Measurements from ENCODE around the gene RHBDL1.

Gene RHBDL1

DNA sequence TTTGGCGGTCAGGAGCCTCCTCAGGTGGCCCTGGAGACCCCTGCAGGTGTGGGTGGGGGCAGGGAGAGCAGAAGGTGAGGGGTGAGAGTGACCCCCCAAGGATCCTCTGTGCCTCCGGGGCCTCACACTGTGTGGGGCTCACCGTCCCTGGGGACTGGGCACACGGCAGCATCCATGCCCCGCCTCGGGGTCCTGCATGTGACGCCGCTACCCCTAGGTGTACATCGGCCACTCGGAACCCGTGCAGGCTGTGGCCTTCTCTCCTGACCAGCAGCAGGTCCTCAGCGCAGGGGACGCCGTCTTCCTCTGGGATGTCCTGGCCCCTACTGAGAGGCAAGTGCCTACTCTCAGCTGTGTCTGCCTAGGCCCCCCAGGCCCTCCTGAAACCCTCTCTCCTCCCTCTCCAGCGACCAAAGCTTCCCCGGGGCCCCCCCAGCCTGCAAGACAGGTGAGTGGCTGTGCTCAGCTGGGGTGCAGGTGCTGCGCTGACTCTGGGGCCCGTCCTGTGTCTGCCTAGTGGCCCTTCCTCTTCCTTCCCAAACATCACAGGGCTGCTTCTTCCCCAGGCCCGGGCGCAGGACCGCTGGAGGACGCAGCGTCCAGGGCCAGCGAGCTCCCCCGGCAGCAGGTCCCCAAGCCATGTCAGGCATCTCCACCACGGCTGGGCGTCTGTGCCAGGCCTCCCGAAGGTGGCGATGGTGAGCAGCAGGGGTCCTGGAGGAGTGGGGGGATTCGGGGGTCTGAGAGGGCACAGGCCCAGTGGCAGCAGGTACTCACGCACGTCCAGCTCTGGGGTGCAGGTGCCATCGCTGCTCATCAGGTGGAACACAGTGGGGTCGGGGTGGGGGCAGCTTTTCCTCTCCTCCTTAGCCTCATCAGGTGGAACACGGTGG lies 16.5 kb upstream of the RHBDL1 start:
- DNase-seq: no peak

DNA sequence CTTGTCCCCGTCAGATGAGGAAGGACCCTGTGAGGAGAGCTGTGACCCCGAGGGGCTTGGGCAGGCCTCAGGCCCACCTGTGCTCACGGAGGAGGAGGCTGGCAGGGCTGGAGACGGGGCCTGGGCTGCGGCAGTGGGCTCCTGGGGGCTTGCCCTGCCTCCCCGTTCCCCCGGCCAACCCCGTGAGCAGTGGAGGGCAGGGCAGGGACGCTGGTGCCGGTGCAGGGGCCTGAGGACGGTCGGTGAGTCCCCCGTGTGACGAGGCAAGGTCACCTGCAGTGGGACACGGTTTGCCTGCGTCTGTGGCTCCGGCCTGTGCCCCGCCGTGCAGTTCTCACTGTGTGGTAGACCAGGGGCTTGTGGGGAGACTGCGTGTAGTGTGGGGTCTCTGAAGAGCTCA lies 15.9 kb upstream of the RHBDL1 start:
- DNase-seq: no peak

DNA sequence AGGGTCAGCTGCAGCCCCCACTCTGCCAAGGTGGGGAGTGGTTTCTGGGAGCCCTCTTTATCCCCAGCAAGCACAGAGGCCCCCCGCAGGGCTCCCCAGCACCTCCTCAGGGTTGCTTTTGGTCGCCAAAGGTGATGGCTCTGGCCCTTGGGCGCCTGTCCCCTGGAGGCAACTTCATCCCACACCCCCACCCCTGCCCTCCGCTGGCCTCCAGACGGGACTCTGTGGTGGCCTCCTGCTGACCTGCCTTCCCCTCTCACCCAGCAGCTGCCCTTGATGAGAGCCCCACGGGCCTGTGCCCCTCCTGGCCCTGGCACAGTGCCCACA lies 15.4 kb upstream of the RHBDL1 start:
- no peak for DNase-seq

DNA sequence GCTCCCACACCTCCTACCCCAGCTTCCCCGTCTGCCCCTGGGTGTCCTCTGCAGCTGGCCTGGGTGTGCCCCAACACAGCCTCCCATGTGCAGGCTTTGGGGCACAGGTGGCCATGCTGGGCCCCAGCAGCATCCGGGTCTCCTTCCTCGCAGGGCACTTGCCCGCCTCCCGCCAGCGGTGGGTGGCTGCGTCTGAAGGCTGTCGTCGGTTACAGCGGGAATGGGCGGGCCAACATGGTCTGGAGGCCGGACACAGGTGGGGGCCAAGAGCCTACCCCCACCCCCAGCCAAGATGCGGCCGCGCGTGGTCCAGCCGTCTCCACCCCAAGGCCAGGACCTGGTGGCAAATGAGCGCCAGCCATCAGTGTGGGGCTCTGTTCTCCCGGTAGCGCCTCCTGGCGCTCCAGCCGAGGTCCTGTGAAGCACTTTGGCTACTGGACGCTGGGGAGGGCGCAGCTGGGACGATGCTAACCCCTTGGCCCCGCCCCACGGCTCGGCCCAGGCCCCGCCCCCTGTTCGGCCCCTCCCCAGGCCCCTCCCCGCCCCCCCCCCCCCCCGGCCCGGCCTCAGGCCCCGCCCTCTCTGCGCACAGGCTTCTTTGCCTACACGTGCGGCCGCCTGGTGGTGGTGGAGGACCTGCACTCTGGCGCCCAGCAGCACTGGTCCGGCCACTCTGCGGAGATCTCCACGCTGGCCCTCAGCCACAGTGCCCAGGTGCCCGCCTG lies 14.8 kb upstream of the RHBDL1 start:
- DNase-seq: peak; percentile 67

DNA sequence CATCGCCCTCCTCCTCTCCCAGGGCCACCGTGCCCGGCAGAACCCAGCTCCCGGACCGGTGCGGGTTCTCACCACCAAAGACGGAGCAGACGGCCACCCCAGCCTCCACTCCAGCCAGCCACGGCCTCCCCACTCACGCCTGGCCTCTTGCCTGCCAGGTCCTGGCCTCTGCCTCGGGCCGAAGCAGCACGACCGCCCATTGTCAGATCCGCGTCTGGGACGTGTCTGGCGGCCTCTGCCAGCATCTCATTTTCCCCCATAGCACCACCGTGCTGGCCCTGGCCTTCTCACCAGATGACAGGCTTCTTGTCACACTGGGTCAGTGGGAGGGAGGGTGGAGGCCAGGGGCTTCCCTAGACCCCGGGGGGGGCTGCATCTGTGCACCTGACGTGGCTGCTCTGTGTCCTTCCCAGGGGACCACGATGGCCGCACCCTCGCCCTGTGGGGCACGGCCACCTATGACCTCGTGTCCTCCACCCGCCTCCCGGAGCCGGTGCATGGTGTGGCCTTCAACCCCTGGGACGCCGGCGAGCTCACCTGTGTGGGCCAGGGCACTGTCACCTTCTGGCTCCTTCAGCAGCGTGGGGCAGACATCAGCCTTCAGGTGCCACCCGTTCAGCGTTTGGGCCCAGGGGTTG lies 14.2 kb upstream of the RHBDL1 start:
- no peak for DNase-seq

DNA sequence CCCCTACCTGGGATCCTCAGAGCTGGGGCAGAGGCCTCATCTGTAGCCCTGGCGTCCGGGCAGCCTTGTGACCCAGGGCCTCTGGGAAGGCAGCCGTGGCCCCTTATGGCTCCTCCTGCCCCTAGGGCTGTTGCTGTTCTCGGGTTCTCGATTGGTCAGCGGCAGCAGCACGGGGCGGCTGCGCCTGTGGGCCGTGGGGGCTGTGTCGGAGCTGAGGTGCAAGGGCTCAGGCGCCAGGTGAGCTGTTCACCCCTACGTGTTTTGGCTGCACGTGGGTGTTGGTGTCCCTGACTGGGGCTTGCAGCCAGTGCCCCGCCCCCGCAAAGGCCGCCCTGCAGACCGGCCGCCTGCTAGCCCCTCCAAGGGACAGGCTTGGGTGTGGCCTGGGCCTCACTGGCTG lies 13.4 kb upstream of the RHBDL1 start:
- no peak for DNase-seq

DNA sequence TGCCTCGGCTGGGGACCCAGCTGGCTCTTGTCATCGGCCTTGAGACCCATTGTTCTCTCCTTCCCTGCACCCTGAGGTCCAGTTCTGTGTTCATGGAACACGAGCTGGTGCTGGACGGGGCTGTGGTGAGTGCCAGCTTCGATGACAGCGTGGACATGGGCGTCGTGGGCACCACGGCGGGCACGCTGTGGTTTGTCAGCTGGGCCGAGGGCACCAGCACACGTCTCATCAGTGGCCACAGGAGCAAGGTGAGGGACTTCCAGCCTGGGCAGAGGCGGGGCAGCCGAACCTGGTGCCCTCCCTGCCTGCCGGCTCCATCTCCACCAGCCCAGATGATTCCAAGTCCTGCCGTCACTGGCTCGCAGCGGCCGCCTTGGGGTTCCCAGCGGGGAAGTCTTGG lies 12.9 kb upstream of the RHBDL1 start:
- no peak for DNase-seq

DNA sequence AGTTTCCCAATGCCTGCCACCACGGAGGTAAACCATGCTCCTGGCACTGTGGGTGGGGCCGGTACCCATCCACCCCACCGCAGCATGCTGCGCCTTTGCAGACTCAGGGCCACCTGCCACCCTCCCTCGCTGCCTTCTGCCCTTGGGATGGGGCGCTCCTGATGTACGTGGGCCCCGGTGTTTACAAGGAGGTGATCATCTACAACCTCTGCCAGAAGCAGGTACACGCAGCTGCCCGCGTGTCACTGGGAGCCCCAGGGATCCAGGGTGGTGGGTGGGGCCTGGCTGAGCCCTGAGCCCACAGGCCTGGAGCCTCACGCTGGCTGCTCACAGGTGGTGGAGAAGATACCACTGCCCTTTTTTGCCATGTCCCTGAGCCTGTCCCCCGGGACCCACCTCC lies 8.9 kb upstream of the RHBDL1 start:
- no peak for DNase-seq

DNA sequence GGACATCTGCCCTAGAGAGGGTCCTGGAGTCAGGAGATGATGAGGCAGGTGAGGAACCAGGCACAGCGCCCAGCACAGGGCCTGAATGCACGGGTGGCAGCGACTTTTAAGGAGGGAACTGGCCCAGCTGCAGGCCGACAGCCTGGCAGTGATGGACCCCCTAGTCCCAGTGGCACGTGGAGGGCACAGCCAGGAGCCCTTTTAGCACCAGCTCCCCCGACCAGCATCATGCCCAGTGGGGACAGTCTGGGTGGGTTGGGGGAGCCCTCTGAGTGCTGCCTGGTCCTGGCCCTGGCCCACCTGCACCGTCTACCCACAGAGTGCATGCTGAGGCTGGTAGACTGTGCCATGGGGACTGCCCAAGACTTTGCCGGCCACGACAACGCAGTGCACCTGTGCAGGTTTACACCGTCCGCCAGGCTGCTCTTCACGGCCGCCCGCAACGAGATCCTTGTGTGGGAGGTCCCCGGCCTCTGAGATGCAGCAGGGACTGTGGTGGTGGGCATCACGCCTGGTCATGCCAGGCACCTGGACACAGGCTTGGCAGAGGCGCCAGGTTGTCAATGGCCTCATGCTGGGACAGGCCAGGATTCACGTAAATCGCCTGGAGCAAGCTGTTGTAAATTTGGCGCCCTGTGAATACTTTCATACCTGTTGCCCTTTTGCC lies 8.2 kb upstream of the RHBDL1 start:
- DNase-seq: no peak

DNA sequence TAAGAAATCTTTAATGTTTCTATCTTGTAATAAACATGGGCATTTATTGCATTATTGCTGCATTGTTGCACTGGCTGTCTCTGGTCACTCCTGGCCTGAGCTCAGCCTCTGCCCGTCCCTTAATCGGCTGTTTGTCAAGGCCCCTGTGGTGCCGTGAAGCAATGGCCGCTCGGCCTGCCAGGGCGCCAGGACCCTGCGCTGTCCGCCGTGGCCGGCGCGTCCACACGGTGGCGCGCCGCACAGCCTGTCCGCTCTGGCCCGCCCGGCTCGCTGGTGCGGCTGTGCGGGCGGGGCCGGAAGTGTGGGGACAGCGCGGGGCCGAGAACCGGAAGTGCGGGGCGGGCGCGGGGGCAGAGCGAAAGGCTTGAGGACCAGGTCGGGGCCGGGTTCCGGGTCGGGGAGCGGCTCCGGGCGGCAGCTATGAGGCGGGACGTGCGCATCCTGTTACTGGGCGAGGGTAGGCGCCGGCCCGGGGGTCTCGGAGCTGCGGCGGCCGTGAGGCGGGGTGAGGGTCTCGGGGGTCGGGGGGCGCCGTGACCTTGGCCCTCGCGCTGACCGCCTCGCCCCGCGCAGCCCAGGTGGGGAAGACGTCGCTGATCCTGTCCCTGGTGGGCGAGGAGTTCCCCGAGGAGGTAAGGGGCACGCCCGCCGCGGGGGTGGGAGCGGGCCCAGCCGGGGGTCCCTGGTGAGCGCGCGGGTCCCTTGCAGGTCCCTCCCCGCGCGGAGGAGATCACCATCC lies 7.5 kb upstream of the RHBDL1 start, which contains the start of gene RHOT2:
Gene RHOT2 (plus strand): TSS at position 353 of the 739 bp plus-strand sequence. CDS start 68 bp downstream, at position 421.
- peak; percentile 94 for DNase-seq

DNA sequence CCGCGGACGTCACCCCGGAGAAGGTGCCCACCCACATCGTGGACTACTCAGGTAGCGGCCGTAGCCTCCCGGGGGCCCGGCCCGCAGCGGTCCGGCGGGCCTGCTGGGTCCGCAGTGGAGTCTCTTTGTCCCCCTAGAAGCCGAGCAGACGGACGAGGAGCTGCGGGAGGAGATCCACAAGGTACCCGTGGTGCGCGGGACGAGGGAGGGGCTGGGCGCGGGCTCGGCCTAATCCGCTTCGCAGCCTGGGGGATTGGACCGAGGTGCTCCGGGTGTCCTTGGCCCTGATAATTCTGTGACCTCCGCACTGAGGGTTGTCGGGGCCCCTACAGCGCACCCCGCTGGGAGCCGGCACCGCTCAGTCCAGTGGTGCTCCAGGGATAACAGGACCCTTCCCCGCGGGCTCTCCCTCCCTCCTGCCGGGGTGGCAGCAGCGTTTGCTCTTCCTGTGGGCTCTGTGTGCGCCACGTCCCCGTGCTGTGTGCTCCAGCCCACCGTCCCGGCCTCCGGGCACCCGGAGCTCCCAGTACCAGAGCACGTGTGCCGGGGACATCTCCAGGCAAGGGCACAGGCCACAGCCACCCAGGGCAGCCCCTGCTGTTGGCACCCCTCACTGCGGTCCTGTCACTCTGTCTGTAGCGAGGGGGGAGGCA lies 6.8 kb upstream of the RHBDL1 start:
- DNase-seq: no peak

DNA sequence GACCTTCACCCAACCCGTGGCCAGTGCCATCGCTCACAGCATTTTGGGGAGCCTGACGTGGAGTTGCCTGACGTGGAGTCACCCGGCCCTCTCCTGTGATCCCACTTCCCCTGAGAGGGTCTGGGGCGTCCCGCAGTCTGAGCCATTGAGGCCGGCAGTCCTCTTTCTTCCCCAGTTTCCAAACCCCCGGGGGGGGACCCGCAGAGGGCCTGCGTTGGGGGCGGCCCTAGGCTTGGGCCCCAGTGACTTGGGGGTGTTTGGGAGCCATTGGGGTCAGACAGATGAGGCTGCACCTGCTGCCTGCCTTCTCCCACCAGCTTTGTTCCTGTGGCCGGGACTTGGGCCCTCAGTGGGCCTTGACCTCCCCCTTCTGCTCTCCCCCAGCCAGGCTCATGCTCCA lies 5.8 kb upstream of the RHBDL1 start:
- no peak for DNase-seq

DNA sequence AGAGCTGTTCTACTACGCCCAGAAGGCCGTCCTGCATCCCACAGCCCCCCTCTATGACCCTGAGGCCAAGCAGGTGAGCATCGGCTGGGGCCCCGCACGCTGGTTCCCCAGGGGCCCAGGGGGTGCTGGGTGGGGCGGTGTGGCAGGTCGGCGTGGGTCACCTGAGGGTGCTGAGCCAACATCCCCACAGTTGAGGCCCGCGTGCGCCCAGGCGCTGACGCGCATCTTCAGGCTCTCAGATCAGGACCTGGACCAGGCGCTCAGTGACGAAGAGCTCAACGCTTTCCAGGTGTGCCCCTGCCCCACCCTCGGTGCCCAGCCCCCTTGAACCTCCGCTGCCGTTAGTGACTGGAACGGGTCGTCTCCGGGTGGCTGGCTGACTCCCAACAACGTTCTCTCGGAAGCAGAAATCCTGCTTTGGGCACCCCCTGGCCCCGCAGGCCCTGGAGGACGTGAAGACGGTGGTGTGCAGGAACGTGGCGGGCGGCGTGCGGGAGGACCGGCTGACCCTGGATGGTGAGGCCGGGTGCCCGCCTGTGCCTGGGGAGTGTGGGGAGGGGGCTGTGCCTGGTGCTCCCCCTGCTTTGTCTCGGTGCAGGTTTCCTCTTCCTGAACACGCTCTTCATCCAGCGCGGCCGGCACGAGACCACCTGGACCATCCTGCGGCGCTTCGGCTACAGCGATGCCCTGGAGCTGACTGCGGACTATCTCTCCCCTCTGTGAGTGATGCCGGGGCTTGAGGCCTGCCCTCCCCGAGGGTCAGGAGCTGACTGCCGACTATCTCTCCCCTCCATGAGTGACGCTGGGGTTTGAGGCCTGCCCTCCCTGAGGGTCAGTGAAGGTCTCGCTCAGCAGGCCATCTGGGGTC lies 4.8 kb upstream of the RHBDL1 start:
- no peak for DNase-seq

DNA sequence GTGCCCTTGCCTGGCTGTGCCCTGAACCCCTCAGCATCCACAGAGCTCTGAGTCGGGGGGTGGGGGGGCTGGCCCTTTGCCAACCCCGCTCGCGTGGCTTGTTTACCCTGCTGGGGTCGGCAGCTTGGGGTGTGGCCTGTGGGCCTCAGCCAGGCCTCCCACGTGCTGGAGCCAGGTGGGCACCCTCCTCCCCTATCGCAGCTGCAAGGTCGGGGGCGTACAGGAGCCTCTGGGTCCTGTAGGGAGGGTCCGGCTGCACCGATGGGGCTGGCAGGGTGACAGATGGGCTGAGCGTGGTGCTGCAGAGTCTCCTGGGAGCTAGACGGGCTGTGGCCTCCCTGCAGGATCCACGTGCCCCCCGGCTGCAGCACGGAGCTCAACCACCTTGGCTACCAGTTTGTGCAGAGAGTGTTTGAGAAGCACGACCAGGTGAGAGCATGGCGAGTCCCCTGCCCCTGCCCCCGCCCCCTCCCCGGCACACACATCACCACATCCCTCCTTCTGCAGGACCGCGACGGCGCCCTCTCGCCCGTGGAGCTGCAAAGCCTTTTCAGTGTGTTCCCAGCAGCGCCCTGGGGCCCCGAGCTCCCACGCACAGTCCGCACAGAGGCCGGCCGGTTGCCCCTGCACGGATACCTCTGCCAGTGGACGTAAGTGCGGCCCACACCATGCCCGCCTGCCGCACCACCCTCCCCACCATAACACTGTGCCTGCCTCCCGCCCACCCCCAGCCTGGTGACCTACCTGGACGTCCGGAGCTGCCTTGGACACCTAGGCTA lies 3.9 kb upstream of the RHBDL1 start:
- no peak for DNase-seq

DNA sequence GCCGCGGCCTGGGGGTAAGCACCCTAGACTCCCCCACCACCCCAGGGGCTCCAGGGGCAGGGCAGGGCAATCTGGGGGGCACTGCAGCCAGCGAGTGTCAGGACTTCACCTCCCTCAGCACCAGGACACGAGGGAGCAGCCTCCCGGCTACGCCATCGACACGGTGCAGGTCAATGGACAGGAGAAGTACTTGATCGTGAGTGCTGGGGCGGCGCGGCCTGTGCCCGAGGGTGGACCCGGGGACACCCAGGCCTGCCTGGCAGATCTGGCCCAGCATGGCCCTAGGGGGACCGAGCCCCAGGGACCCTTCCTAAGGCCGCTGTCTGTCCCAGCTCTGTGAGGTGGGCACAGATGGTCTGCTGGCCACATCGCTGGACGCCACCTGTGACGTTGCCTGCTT lies 3.1 kb upstream of the RHBDL1 start:
- DNase-seq: no peak

DNA sequence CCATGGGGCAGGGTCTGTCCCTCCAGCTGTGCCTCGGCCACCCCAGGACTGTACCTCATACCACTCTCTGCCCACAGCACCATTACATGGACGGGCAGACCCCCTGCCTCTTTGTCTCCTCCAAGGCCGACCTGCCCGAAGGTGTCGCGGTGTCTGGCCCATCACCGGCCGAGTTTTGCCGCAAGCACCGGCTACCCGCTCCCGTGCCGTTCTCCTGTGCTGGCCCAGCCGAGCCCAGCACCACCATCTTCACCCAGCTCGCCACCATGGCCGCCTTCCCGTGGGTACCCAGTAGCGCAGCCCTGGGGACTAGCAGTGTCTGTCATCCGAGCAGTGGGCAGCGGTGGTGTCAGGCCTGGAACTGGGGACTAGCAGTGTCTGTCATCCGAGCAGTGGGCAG lies 2.6 kb upstream of the RHBDL1 start:
- DNase-seq: no peak

DNA sequence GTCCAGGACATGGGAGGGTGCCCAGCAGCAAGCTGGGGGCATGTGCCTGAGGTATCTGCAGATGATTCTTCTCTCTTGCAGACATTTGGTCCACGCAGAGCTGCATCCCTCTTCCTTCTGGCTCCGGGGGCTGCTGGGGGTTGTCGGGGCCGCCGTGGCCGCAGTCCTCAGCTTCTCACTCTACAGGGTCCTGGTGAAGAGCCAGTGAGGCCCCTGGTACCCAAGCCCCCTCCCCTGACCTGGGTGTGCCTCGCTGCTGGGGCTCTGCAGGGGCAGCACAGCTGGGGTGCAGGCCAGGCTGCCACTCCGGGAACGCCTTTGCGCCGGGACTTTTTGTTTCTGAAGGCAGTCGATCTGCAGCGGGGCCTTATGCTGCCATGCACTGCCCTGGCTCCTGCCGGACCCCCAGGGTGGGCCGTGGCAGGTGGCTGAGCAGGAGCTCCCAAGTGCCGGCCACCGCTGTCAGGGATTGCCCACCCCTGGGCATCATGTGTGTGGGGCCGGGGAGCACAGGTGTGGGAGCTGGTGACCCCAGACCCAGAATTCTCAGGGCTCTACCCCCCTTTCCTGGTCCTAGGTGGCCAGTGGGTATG lies 2.0 kb upstream of the RHBDL1 start:
- DNase-seq: no peak

DNA sequence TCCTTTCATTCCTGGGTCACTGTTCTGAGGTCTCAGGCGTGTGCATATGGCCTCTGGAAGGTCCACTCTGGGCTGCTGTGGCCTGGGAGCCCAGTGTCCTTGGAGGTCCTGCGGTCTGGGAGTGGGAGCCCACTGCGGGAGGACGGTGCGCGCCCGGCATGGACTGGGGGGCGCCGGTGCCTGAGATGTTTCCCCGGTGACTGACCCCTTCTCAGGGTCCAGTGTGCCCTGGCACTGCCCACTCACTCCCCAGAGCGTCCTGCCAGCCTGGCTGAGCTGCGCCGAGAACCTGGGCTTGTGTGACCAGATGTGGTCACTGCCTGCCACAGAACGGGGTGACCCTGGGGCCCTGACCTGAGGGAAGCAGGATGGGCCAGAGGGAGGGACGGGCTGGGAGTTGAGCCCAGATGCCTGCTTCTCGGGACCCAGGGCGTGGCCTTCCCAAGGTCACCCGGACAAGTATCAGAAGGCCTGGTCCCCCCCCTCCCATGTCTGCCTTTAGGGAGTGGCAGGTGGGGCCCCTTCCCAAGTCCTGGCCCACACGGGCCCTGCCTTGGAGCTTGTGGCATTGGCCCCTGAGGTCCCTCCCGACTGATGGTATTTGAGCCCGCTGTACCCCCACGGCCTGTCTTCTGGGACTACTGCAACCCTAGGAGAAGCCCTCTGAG lies 1.1 kb upstream of the RHBDL1 start:
- DNase-seq: no peak

DNA sequence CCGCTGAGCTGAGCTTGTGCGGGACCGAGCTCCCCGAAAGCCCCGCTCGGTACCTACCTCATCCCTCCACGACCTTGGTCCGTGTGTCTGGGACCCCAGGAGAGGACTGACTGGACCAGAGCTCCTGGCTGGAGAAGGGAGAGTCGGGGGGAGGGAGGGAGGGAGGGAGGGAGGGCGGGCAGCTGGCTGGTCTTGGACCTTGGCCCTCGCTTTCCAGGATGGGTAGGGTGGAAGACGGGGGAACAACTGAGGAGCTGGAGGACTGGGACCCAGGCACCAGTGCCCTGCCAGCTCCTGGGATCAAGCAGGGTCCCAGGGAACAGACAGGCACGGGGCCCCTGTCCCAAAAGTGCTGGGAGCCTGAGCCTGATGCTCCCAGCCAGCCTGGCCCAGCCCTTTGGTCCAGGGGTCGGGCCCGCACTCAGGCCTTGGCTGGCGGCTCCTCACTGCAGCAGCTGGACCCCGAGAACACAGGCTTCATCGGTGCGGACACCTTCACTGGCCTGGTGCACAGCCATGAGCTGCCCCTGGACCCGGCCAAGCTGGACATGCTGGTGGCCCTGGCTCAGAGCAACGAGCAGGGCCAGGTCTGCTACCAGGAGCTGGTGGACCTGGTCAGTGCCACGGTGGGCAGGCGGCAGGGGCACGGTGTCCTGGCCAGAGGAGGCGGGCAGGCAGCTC lies 553 bp downstream of the RHBDL1 start:
- no peak for DNase-seq

Measured in CD4-positive, alpha-beta T cell treated with Interleukin-10 for 1 hour (primary cell).